Dermis blood vessel endothelial cell (primary cell): Measurements from ENCODE around the gene PYHIN1. TPM values are rescaled to one million over a fixed set of nuclear protein-coding genes. Genes with fewer than 3 reads are reported as not detected.
A peak's percentile ranks its signal among the peaks of the same experiment; 100 is the strongest.
"Not testable (repeated sequence)": the region's sequence is repeated elsewhere in the genome, so short reads cannot be mapped to it uniquely, and the experiment has no call there.

Source experiments
- DNase-seq: peaks from one replicate; pipeline ENCODE4 v3.0.0; 2010
- total RNA-seq: library from RNA; depleted of rRNA; stranded (reverse); fragments of >200 nt; gene quantifications from 2 replicates; pipeline ENCODE4 v1.2.3, GENCODE V29; 2014

Gene PYHIN1
- total RNA-seq, 1 donor from 2014 or later = not detected

GRCh38 chr1:158983235-158983634 is 51.9 kb downstream of the PYHIN1 start:
- DNase-seq = no peak

- DNase-seq = no peak
Observed at GRCh38 chr1:158984386-158984785, 53.0 kb downstream of the PYHIN1 start.

GRCh38 chr1:158989424-158989823 is 58.1 kb downstream of the PYHIN1 start:
- no peak for DNase-seq

GRCh38 chr1:158992787-158993312 is 61.5 kb downstream of the PYHIN1 start:
- no peak for DNase-seq

GRCh38 chr1:158996998-158997397 is 65.6 kb downstream of the PYHIN1 start:
- no peak for DNase-seq

GRCh38 chr1:158998037-158998780 is 66.9 kb downstream of the PYHIN1 start:
- DNase-seq = no peak

- peak; percentile 74 for DNase-seq
Observed at GRCh38 chr1:158998781-158999161, 67.4 kb downstream of the PYHIN1 start.

GRCh38 chr1:158999316-159000069 is 68.1 kb downstream of the PYHIN1 start:
- peak; percentile 94 for DNase-seq

- no peak for DNase-seq
Observed at GRCh38 chr1:159000070-159000409, 68.7 kb downstream of the PYHIN1 start.

GRCh38 chr1:159000625-159001024 is 69.3 kb downstream of the PYHIN1 start:
- DNase-seq = peak; percentile 96

GRCh38 chr1:159005161-159005560 is 73.8 kb downstream of the PYHIN1 start:
- DNase-seq = no peak

GRCh38 chr1:159005676-159006075 is 74.3 kb downstream of the PYHIN1 start:
- DNase-seq = peak; percentile 36

- not testable (repeated sequence) for DNase-seq
Observed at GRCh38 chr1:159006210-159006807, 75.0 kb downstream of the PYHIN1 start.

- no peak for DNase-seq
Observed at GRCh38 chr1:159007726-159008125, 76.4 kb downstream of the PYHIN1 start.

GRCh38 chr1:159008744-159009188 is 77.4 kb downstream of the PYHIN1 start:
- DNase-seq = no peak

GRCh38 chr1:159009287-159009686 is 77.9 kb downstream of the PYHIN1 start:
- DNase-seq = no peak

- DNase-seq = peak; percentile 93
Observed at GRCh38 chr1:159009704-159010361, 78.5 kb downstream of the PYHIN1 start, which contains the start of gene IFI16. IFI16 (plus strand) TSS chr1:159009907; CDS start chr1:159014681, 4,774 bp downstream.

- DNase-seq = no peak
Observed at GRCh38 chr1:159010391-159010790, 79.0 kb downstream of the PYHIN1 start.

- DNase-seq = not testable (repeated sequence)
Observed at GRCh38 chr1:159011001-159011400, 79.6 kb downstream of the PYHIN1 start.

GRCh38 chr1:159011751-159012150 is 80.4 kb downstream of the PYHIN1 start:
- no peak for DNase-seq

- DNase-seq = peak; percentile 85
Observed at GRCh38 chr1:159012495-159012894, 81.1 kb downstream of the PYHIN1 start.

- DNase-seq = no peak
Observed at GRCh38 chr1:159014003-159014571, 82.7 kb downstream of the PYHIN1 start.
